ENCODE data around the gene EXD2.
"Not testable (repeated sequence)": the region's sequence is repeated elsewhere in the genome, so short reads cannot be mapped to it uniquely, and the experiment has no call there.

EXD2 gene

GRCh38 chr14:69249603-69250002 is 58.3 kb downstream of the EXD2 start:
- DNase-seq (ENCODE audit: low read depth in 2 of 2) = no peak

- DNase-seq (ENCODE audit: low read depth in 2 of 2) = no peak
Measured at GRCh38 chr14:69252851-69253250, 61.6 kb downstream of the EXD2 start.

- no peak for DNase-seq (ENCODE audit: low read depth in 2 of 2)
Measured at GRCh38 chr14:69259168-69259526, 67.8 kb downstream of the EXD2 start.

- DNase-seq (ENCODE audit: low read depth in 2 of 2) = no peak
Measured at GRCh38 chr14:69259527-69260189, 68.4 kb downstream of the EXD2 start, which contains the start of gene GALNT16. Gene GALNT16 (plus strand): TSS chr14:69260158. CDS start chr14:69260291, 133 bp downstream.

GRCh38 chr14:69260190-69260860 is 69.0 kb downstream of the EXD2 start:
- no peak for DNase-seq (ENCODE audit: low read depth in 2 of 2)

- DNase-seq (ENCODE audit: low read depth in 2 of 2) = peak; percentile 17 to 27
Measured at GRCh38 chr14:69260861-69261564, 69.7 kb downstream of the EXD2 start.

- DNase-seq (ENCODE audit: low read depth in 2 of 2) = no peak
Measured at GRCh38 chr14:69261761-69262331, 70.5 kb downstream of the EXD2 start.

GRCh38 chr14:69262516-69262915 is 71.2 kb downstream of the EXD2 start:
- no peak for DNase-seq (ENCODE audit: low read depth in 2 of 2)

- no peak for DNase-seq (ENCODE audit: low read depth in 2 of 2)
Measured at GRCh38 chr14:69263364-69263763, 72.1 kb downstream of the EXD2 start.

- DNase-seq (ENCODE audit: low read depth in 2 of 2) = no peak
Measured at GRCh38 chr14:69263771-69264170, 72.5 kb downstream of the EXD2 start.

GRCh38 chr14:69266572-69267345 is 75.5 kb downstream of the EXD2 start:
- no peak for DNase-seq (ENCODE audit: low read depth in 2 of 2)

- DNase-seq (ENCODE audit: low read depth in 2 of 2) = no peak
Measured at GRCh38 chr14:69267492-69267891, 76.2 kb downstream of the EXD2 start.

GRCh38 chr14:69268223-69268622 is 76.9 kb downstream of the EXD2 start:
- DNase-seq (ENCODE audit: low read depth in 2 of 2) = no peak

GRCh38 chr14:69268763-69269162 is 77.5 kb downstream of the EXD2 start:
- DNase-seq (ENCODE audit: low read depth in 2 of 2) = no peak

- no peak for DNase-seq (ENCODE audit: low read depth in 2 of 2)
Measured at GRCh38 chr14:69269381-69269780, 78.1 kb downstream of the EXD2 start.

- no peak for DNase-seq (ENCODE audit: low read depth in 2 of 2)
Measured at GRCh38 chr14:69270097-69270496, 78.8 kb downstream of the EXD2 start.

GRCh38 chr14:69270795-69271708 is 79.8 kb downstream of the EXD2 start:
- DNase-seq (ENCODE audit: low read depth in 2 of 2) = no peak

GRCh38 chr14:69274321-69274720 is 83.0 kb downstream of the EXD2 start:
- no peak for DNase-seq (ENCODE audit: low read depth in 2 of 2)

- DNase-seq (ENCODE audit: low read depth in 2 of 2) = no peak
Measured at GRCh38 chr14:69275331-69275730, 84.0 kb downstream of the EXD2 start.

GRCh38 chr14:69277356-69277755 is 86.1 kb downstream of the EXD2 start:
- not testable (repeated sequence) for DNase-seq (ENCODE audit: low read depth in 2 of 2)

Measured in stimulated activated CD8-positive, alpha-beta memory T cell treated with anti-CD3 and anti-CD28 coated beads, Interleukin-15, amount 100 ng/mL, for 48 hours (primary cell).